HG02981 (cell line): Measurements from ENCODE around the gene PAX8.

Experiments
- ATAC-seq: cut with Tn5 transposase; IDR thresholded peaks from one replicate; pipeline ENCODE4 v1.9.1; 2021; ENCODE audit warnings: mild to moderate bottlenecking, moderate library complexity; ENCODE audit not compliant: unreplicated experiment

Gene PAX8

DNA sequence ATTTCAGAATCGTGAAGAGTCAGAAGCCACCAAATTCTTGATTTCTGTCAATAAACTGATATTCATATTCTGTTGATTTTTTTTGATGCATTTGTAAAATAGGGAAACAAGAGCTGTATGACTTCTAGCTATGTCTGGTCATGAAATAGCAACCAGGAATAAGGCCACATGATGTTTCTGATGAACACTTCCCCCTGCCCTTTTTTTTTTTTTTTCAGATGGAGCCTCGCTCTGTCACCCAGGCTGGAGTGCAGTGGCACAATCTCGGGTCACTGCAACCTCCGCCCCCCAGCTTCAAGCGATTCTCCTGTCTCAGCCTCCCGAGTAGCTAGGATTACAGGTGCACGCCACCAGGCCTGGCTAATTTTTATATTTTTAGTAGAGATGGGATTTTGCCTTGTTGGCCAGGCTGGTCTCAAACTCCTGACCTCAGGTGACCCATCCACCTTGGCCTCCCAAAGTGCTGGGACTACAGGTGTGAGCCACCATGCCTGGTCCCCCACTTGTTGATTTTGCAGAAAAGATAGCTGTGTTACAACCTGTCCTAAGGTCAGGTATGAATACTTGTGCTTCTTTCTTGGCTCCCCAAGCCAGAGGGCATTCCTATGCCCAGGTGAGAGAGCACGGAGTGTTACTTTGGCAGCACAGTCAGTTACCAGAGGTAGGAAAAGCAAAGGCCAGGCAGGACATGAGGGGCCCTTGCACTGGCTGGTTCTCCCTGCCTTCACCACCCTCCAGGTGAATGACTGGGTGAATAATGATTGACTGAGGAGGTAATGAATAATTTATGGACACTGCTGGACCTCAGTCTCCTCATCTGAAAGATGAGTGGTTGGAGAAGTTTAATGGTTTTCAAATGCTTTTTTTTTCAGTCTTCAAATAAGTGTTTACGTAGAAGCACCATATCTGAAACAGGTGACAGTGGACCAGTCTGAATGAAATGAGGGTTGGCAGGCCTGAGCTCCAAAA is 39.6 kb downstream of the PAX8 start:
- ATAC-seq, result no peak

DNA sequence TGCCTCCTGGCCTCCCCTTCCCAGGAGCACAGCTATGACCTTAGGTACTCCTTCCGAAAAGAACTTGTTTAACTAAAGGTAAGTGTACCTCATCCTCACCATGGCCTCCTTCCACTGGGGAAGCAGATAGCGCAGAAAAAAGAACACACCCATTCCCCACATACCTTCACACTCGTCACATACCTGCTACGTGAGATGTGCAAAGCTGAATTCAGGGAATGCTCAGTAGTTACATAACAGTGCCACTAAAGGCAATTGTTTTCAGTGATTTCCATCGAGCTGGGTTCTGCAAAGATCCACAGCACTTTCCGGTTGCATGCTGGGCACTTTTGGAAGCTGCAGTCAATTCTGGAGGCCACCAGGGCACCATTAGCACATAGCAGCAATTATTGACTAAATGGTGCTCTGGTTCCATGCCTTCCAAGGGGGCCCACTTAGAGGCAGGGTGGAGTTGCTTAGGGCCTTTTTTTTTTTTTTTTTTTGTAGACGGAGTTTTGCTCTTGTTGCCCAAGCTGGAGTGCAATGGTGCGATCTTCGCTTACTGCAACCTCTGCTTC is 41.0 kb downstream of the PAX8 start:
- no peak for ATAC-seq

DNA sequence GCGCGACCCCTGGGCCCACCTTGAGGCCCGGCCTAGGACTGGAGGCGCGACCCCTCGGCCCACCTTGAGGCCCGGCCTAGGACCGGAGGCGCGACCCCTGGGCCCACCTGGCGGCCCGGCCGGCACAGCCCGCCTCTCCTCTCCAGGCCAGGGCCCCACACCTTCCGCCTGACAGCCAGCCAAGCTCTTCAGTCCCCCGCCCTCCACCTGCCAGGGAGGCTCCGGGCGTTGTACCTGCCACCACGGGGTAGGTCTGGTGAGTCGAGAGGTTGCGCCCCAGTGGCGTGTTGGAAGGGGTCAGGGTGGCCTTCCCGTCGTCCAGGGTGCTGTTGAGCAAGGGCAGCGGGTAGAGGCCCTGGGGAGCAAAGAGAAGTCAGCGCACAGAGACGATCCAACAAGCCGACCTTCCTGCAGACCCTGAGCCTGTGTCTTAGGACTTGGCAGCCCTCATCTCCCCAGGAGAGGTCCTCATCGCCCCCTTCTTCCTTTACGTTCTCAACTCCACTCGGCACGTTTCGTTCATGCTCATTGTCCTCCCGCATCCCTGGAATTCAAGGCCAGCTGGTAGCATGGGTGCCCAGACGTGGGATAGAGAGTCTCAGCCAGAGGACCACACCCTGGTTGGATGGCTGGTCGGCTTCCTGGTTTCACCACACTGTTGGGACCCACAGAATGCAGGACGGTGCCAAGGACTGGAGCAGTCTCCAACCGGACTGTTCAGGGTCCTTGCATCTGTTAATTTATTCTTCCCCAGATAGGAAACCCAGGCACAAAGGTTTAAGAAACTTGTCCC is 42.2 kb downstream of the PAX8 start:
- ATAC-seq, result no peak

DNA sequence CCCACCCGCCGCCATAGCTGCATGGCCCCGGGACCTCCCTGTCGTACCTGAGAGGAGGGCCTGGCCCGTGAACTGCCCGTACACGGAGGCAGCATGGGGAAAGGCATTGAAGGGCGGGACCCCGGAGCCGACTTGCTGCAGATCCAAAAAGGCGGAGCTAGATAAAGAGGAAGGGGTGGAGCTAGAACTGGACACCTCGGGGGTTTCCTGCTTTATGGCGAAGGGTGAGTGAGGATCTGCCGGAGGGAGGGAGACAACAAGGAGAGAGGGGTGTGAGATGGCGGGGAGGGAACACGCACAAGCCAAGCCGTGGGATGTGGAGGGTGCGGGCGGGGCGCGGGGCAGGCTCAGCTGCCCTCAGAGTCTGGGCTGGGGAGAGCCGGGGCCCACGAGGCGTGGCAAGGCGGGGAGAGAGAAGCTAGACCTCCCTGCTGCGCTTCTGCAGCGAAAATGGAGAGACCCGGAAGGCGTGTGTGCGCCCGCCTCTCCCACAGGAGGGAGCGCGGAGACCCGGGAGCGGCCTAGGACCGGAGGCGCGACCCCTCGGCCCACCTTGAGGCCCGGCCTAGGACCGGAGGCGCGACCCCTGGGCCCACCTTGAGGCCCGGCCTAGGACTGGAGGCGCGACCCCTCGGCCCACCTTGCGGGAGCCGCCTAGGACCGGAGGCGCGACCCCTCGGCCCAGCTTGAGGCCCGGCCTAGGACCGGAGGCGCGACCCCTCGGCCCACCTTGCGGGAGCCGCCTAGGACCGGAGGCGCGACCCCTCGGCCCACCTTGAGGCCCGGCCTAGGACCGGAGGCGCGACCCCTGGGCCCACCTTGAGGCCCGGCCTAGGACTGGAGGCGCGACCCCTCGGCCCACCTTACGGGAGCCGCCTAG is 43.1 kb downstream of the PAX8 start:
- peak; percentile 83 for ATAC-seq

DNA sequence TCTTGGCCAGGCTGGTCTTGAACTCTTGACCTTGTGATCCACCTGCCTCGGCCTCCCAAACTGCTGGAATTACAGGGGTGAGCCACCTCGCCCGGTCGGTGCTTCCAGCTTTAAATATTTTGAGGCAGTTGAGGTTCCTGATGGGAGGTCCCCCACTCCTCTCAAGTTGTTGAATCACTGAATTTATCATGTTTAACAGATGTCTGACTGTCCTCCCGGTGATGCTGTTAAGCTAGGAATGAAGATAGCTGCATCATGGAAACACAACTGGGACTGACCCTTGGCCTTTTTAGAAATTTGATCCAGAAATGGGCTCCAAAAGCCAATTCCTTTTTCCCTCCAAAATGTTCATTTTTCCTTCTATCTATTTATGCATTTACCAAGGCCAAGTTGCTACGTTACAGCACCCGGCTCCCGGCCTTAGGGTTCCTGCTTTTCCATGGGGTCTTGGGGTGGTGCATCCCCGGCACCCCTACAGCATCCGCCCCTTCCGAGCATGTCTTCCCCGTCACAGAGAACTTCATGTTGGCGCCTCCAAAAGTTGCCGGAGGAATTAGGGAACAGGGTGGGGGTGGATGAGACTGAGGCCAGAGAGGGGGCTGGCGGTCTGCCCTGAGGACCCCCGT is 43.9 kb downstream of the PAX8 start:
- ATAC-seq, result no peak

DNA sequence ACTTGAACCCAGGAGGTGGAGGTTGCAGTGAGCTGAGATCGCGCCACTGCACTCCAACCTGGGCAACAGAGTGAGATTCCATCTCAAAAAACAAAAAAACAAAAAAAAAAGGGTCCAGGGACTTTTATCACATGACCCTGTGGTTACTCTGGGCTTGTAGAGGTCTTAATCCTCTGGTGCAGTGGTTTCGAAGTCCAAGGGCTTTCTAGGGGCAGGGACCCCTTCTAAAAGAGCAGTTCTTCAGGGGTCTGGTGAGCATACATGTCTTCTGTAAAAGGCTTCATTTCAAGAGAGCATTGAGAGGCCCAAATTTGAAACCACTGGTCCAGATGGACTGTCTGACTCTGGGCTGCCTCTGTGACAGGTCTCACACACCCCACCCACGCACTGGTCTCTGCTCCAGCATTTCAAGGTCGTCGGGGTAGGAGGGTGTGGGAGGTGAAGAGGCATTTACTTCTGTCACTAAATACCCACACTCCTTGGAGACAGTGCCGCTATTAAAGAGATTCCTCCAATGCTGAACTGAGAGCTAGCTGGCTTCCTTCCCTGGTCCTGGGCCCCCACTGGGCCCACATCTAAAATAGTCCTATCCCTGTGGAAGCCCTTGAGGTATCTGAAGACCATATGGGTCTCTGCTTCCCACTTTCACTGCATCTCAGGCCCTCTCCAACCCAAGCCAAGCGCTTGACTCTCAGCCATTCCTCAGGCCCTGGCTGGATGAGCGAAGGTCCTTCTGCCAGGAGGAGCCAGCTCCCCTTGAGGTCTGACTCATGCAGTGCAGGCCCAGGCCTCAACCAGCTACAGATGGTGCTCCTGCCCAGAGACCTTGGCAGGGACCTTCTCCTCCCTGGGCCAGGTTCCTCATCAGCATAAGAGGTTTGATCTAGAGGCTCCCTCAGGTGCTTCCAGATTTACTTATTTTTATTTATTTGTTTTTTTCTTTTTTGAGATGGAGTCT is 44.8 kb downstream of the PAX8 start:
- no peak for ATAC-seq

DNA sequence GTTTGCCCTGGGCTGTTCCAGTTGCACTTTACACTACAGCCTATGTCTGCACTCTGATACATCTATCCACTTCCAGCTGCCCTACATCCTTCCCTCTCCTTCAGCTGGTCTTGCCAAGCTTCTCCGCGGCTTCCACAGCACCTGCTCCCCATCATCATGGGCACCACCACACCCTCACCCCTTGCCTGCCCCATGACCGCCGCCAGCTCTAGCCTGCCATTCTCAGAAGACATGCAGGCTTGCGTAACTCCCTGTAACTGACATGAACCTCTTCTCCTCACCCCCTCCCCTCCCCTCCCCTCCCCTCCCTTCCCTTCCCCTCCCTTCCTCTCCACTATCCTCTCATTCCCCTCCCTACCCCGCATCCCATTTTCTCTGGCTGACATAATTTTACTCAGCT is 46.0 kb downstream of the PAX8 start:
- no peak for ATAC-seq

DNA sequence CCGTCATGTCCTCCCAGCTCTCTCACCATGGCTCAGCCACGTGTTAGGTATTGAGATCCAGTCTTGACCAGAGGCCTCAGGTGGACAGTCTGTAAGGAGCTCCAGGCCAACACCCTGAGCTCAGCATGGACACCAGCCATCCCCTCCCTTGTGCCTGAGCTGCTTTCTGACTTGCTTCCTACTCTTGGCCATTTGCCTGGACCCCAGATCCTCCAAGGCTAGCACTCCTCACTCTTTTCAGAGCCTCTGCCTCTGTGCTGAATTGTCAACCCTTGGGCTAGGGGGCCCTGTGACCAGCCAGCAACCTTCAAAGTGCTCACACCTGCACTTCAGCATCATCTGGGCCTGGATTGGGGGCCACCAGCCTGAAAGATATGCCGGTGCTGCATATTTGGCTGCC is 46.6 kb downstream of the PAX8 start:
- no peak for ATAC-seq

DNA sequence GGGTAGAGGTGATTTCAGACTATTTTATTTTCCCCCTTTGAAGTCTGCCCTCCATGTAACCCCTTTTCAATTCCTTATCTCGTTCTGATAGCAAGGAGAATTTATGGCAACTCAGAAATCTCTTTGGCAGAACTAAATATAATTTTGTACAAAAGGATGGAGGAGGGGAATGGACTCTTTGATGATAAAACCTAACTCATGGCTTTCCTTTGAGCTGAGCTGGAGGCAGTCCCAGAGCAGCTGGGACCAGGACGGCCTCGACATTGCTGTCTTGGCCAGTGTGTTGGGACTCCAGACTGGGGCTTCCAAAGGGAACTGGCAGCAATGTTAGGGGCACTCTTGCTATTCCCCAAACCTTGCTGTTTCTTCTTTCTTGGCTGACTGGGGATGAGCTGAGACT is 47.7 kb downstream of the PAX8 start:
- ATAC-seq, result no peak

DNA sequence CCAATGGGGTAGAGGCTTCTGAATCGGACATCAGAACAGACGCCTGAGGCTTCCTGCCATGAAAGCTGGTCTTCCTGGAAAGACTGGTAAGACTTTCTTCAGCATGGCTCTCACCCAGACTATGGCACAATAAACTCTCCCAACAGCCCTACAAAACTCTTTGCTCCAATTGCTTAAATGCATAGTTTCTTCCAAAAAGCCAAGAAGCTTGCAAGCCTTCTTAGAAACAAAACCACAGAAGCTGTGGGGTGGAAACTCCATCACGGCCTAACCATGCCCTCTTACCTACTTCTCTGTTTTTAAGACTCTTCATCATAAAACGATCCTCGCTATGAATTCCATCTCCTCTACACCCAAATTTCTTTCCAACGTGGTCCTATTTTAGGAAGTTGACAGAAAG is 48.2 kb downstream of the PAX8 start:
- ATAC-seq, result no peak

DNA sequence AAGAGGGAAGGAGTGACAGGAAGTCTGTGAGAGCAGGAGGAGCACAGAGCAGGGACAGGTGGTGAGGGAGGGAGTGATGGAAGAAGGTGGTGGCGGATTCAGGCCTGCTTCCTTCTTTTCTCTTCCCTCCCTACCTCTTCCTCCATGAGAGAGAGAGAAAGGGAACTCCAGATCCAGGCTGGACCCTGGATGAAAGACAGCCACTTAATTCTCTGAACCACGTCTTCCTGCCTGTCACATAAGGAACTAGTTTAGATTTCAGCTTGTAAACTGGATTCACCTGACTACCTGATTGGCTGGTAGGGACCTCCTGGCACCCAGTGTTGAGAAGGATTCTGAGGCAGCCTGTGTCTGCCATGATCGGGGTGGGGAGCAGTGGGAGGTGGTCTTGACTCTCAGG is 48.9 kb downstream of the PAX8 start:
- ATAC-seq, result no peak

DNA sequence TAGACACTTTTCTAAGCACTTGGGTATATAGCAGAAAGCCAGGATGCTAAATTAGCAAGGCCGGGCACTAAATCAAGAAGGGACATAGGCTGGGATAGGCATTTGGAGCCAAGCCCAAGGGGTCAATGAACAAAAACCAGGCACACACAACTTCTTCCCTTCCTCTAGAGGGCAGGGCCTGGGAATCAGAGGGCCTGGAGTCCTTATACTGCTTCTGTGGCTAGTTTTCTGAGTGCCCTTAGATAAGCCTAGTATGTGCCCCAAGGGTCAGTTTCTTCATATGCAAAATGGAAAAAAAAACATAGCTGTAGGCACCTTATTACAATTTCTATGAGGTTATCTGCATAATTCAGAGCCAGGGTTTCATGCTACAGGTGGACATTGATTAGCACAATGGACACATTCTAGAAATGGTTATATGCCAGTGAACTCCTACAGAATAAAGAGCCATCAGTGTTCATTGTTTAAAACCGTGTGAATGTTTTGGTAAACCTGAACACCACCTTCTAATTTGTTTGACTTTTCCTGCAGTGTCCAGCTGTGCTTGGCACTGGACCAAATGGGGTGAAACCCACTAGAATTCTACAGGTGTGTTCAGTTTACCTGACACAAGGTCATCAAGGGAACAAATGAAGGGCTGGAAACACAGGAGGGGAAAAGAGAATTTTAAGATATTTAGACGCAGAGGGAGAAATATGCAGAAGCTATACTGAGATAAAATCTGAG is 49.6 kb downstream of the PAX8 start:
- no peak for ATAC-seq

DNA sequence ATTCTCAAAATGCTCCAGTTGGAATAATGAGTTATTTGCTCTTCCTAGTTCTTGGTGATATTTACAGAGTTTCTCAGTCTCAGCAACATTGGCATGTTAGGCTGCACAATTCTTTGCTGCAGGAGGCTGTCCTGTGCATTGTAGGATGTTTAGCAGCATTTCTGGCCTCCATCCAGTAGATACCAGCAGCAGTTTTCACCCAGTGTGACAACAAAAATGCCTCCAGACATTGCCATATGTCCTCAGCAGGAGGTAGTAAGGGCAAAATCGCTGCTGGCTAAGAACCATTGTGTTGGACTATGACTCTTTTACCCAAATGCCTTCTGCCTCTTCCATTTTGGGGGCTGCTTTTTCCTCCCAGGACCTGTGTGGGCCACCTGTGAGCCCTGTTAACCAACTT is 50.4 kb downstream of the PAX8 start:
- ATAC-seq, result no peak

DNA sequence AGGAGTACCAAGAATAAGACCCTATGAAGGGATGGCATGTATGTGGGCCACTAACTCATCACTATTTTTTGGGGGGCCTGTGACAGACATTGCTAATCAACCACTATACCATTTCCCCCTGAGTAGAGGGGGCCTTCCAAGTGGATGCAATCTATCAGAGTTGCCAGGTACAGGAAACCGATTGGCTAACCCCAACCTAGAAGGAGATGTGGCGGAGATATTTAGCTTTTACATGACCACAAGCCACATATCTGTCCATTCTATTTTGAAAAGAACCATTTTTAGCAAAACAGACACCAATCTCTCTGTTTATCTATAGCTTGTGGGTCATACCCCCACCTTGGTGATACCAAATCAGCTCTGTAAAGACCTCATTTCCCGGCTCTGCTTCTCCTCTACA is 51.0 kb downstream of the PAX8 start:
- ATAC-seq, result no peak

DNA sequence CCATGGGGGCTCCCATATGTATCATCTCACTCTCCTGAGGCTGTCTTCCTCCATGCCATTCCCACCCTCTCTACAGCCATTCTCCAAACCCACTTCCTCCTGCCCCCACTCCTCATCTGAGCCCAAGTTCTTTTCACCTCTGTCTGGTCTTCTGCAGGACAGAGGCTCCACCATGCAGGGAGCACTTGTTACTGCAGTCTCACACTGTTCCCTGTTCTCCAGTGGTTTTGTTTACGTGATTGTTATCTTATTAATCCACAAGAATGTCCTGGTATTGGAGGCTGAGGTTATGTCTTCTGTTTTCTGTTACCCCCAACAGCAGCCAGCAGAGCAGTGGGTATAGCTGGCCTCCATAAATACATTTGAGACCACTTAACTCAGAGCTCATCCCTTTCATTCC is 51.4 kb downstream of the PAX8 start:
- no peak for ATAC-seq

DNA sequence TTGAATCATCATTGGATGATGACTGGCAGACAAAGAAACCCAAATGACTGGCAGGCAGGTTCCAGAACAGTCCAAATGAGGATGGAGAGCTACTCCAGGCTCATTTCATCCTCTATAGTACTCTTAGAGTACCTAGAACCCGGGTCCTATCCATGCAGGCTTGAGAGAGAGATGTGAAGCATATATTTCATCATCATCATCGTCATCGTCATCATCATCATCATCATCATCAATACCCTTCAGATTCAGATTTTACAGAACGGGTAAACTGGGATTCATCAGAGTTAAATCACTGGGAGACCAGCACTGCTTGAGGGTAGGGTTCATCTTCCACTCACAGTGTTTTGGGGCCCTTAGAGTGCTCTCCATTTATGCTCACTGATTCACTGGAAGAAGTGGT is 52.3 kb downstream of the PAX8 start:
- no peak for ATAC-seq

DNA sequence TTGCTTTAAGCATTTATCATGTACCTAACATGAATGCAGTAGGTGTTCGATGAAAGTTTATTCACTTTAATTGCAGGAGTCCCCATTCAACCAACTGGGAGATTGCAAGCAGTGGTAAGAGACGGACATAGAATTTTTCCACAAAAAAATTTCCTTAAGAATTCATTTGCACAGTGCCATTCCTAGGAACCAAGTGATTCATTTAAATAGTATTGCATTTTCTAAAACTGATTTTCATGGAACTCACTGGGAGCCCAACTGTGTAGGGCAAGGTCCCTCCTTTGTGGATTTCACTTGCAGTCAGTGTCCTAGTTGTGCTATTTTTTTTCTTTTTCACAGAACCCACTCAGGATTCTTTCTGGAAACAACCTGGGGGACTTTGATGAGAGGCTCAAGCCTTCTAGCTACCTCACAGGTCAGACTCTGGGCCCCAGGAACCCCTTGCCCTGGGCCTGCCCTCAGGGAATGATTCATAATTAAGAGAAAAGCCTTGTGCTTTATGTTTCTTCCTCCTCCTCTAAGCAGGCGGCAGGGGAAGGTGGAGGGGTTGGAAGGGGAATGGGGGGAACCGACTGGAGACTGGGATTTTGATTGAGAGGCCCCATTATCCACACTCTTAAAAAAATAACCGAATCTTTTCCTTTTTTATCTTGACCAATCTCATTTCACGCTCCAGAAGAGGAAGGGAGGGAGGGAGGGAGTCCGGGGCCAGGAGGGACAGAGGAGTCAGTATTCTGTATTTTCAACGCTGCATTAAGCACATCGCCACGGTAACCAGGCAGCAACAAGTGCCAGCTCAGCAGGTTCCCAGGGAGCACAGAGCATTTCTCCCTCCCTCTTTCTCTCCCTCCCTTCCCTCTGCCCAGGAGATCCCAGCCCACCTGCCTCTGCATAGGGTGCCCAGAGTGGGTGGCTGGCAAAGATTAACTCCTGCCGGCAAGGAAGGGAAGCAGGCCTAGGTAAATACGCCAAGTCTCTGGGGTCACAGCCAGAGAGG is 53.2 kb downstream of the PAX8 start:
- no peak for ATAC-seq
